GM12864 (cell line): ENCODE data around the gene PLEKHA8.

ENCODE experiments used
- DNase-seq: peaks from one replicate; pipeline ENCODE4 v3.0.0-alpha.2; 2011; ENCODE audit warnings: low read depth
- H3K4me3 ChIP-seq: 2 replicates; pipeline ENCODE4 v1.5.1; 2011; ENCODE audit warnings: mild to moderate bottlenecking, low read depth, low read length, control low read depth
- CTCF ChIP-seq: IDR thresholded peaks from 2 replicates; pipeline ENCODE4 v1.5.1; 2011; ENCODE audit warnings: low read depth, mild to moderate bottlenecking, moderate library complexity, low read length, control low read depth, inconsistent platforms; ENCODE audit errors: missing control alignments

Gene PLEKHA8

GRCh38 chr7:30176463-30177109 lies 148.4 kb downstream of the PLEKHA8 start:
- no peak for TF ChIP-seq CTCF
- no peak overlapping the region for H3K4me3 ChIP-seq
- no peak for DNase-seq

- no peak for DNase-seq
- no peak overlapping the region for H3K4me3 ChIP-seq
- TF ChIP-seq CTCF, result no peak
Observed at GRCh38 chr7:30177186-30177585, 149.0 kb downstream of the PLEKHA8 start.

- no peak overlapping the region for H3K4me3 ChIP-seq
- DNase-seq, result no peak
- no peak for TF ChIP-seq CTCF
Observed at GRCh38 chr7:30177965-30178364, 149.8 kb downstream of the PLEKHA8 start.

- no peak for TF ChIP-seq CTCF
- peak overlapping the region; percentile 40 for H3K4me3 ChIP-seq
- peak; percentile 44 for DNase-seq
Observed at GRCh38 chr7:30178748-30179436, 150.7 kb downstream of the PLEKHA8 start.
